K562 (cell line): ENCODE data around the gene RNF187. TPM values are rescaled to one million over a fixed set of nuclear protein-coding genes. Genes with fewer than 3 reads are reported as not detected.

ENCODE experiments used
- CTCF ChIP-seq, 3 experiments: IDR thresholded peaks in 2 of 3; conservative IDR thresholded peaks in 1 of 3; 2 replicates each; pipeline ENCODE4 v1.5.1; 2011 to 2012; ENCODE audit warnings: low read length in 3 of 3, mild to moderate bottlenecking in 3 of 3, control low read depth in 2 of 3, improper control_type of control experiment in 1 of 3, inconsistent platforms in 1 of 3, low read depth in 1 of 3, mixed read lengths in 1 of 3, moderate library complexity in 1 of 3; ENCODE audit not compliant: insufficient read depth in 2 of 3
- FIP1L1 ChIP-seq: fragments of 200-400 bp; formaldehyde crosslinking; IDR thresholded peaks from 2 replicates; pipeline ENCODE4 v1.6.1; 2018; ENCODE audit warnings: mild to moderate bottlenecking, low read depth, low read length; ENCODE audit not compliant: poor library complexity, severe bottlenecking
- FOXK2 ChIP-seq, 2 experiments: fragments of 450-650 bp; IDR thresholded peaks in 1 of 2; conservative IDR thresholded peaks in 1 of 2; 2 replicates each; pipeline ENCODE4 v1.6.1; 2016; ENCODE audit warnings: low read depth in 2 of 2, mild to moderate bottlenecking in 1 of 2
- MNT ChIP-seq, 2 experiments: fragments of 450-650 bp; conservative IDR thresholded peaks; 2 replicates each; pipeline ENCODE4 v1.6.1; 2017; ENCODE audit warnings: mild to moderate bottlenecking in 2 of 2, moderate library complexity in 2 of 2
- RB1 ChIP-seq: fragments of 450-650 bp; IDR thresholded peaks from 2 replicates; pipeline ENCODE4 v1.6.1; 2017; ENCODE audit warnings: low read depth, mild to moderate bottlenecking
- SMC3 ChIP-seq: conservative IDR thresholded peaks from 2 replicates; pipeline ENCODE4 v1.6.1; 2011; ENCODE audit warnings: low read depth, low read length, improper control_type of control experiment; ENCODE audit not compliant: insufficient read depth
- TAF9B ChIP-seq: fragments of 450-650 bp; IDR thresholded peaks from 2 replicates; pipeline ENCODE4 v1.6.1; 2018; ENCODE audit warnings: mild to moderate bottlenecking; ENCODE audit not compliant: partially characterized antibody
- ZNF407 ChIP-seq: fragments of 450-650 bp; IDR thresholded peaks from 2 replicates; pipeline ENCODE4 v1.6.1; 2016; ENCODE audit warnings: low read depth
- polyA plus RNA-seq, 8 experiments: library from polyadenylated mRNA; depleted of rRNA in 4 of 8; stranded (reverse) in 5 of 8; unstranded in 3 of 8; fragments of >200 nt; fragmentation: Nextera tagmentation in 2 of 8; fragmentation: Illumina TruSeq in 1 of 8; extraction: Ambion mirVana in 2 of 8; extraction: Trizol in 1 of 8; gene quantifications; 2 replicates each; pipeline versions ENCODE4 v1.2.1 to v1.2.3, GENCODE V29; 2011 to 2014; ENCODE audit warnings: inconsistent platforms in 1 of 8, missing spikeins in 1 of 8
- total RNA-seq, 7 experiments: library from RNA; depleted of rRNA in 6 of 7; stranded (reverse); fragments of >200 nt in 6 of 7; fragmentation: Illumina TruSeq in 2 of 7; extraction: Trizol in 2 of 7; gene quantifications; 2 replicates each; pipeline versions ENCODE4 v1.2.1 to v1.2.3, GENCODE V29; 2011 to 2021; ENCODE audit warnings: low replicate concordance in 1 of 7

RNF187 gene
- total and polyA plus RNA-seq, 9 of the 15 experiments (the other 6 are each of a cell fraction or from before 2014, with no cell fraction given) = 2.3 to 119 (median 41.9) TPM

- no peak for TF ChIP-seq ZNF407
- peak; percentile 87 for TF ChIP-seq SMC3
- peak; percentile 38 to 54; a peak in 1 of 4 replicates for TF ChIP-seq FOXK2 (conservative IDR thresholded peaks at IDR 0.05 in 1 of 2, IDR thresholded peaks at IDR 0.05 in 1 of 2; ENCODE audit: low read depth in 2 of 2)
- TF ChIP-seq FIP1L1 = no peak
- no peak for TF ChIP-seq TAF9B
- 0 out of 4 replicates have a peak, but pooled peaks of 1 of the 2 experiments have one; percentile 9 for TF ChIP-seq MNT (conservative IDR thresholded peaks at IDR 0.05)
- TF ChIP-seq RB1 = peak; percentile 7; the same call in 1 of the 2 replicates
- peak; percentile 89 to 98 (median 95) for TF ChIP-seq CTCF (IDR thresholded peaks at IDR 0.05 in 2 of 3, conservative IDR thresholded peaks at IDR 0.05 in 1 of 3; ENCODE audit: insufficient read depth in 2 of 3, low read depth in 1 of 3, low read length in 3 of 3)
These were observed 28.1 kb downstream of the RNF187 start (continued) for GRCh38 chr1:228515200-228515834.
